GM12891 (cell line): Measurements from ENCODE around the gene SHB.

Experiments used
- POLR2A ChIP-seq: IDR thresholded peaks from 2 replicates; pipeline ENCODE4 v1.6.1; 2011; ENCODE audit warnings: low read depth, low read length, control low read depth
- POLR2AphosphoS5 ChIP-seq: IDR thresholded peaks from 2 replicates; pipeline ENCODE4 v1.6.1; 2011; ENCODE audit warnings: low read depth, low read length, control low read depth

DNA sequence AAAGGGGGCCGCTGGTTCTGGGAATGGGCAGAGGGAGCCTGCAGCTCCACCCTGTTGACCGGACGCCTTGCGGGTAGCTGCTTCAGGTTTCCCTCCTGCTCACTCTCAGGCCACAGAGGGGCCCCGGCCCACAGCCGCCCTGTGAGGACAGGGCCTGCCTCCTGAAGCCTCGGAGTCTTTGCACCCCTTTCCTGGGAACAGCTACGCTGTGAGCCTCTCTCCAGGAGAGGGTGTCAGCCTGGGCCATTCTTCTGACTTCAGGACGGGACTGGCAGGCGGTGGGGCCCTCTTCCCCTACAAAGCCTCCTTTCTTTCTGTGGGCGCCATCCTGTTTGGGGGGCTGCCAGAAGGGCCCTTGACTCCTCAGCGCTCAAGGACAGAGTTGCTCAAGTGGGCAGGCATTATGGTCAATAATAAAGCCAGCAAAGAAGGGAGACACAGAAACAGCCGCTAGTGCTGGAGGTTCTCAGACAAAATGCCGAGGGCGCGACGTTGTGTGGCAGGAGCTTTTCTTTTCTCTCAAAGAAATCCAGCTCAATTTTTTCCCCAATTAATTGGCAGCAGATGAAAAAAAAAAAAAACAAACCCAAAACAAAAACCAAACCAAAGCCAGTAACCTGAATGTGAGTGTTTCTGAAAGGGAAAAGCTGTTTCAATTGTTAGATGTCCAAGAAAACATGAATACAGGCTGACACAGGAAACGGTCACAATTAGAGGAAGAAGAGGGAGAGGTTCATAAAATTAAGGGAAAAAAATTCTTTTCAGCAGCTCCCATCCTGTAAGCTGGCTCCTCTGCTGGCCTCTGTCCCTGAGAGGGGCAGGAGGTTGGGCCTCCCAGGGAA lies 152.3 kb downstream of the SHB start:
- TF ChIP-seq POLR2A: no peak
- TF ChIP-seq POLR2AphosphoS5: no peak
